H9 (cell line): ENCODE data around the gene TBC1D7. TPM values are rescaled to one million over a fixed set of nuclear protein-coding genes. Genes with fewer than 3 reads are reported as not detected.

Experiments
- DNase-seq: peaks from one replicate; pipeline ENCODE4 v3.0.0-alpha.2; 2017
- H2AFZ ChIP-seq: one replicate; pipeline ENCODE4 v1.6.1; 2013; ENCODE audit warnings: mild to moderate bottlenecking, low read length, control low read depth, moderate library complexity
- H2AK5ac ChIP-seq: 2 replicates; pipeline ENCODE4 v1.6.1; 2013; ENCODE audit warnings: low read length, control low read depth, mixed read lengths; ENCODE audit not compliant: insufficient read length
- H2BK120ac ChIP-seq: one replicate; pipeline ENCODE4 v1.6.1; 2013; ENCODE audit warnings: low read depth, mild to moderate bottlenecking, low read length, control low read depth, inconsistent platforms; ENCODE audit not compliant: poor library complexity, severe bottlenecking
- H2BK12ac ChIP-seq: 2 replicates; pipeline ENCODE4 v1.6.1; 2013; ENCODE audit warnings: low read length, control low read depth, mixed read lengths, low read depth; ENCODE audit not compliant: insufficient read length
- H2BK15ac ChIP-seq: 2 replicates; pipeline ENCODE4 v1.6.1; 2013; ENCODE audit warnings: low read depth, low read length, control low read depth
- H2BK20ac ChIP-seq: one replicate; pipeline ENCODE4 v1.6.1; 2013; ENCODE audit warnings: low read depth, mild to moderate bottlenecking, low read length, control low read depth, inconsistent platforms; ENCODE audit not compliant: poor library complexity, severe bottlenecking
- H2BK5ac ChIP-seq: 2 replicates; pipeline ENCODE4 v1.6.1; 2013; ENCODE audit warnings: low read length, control low read depth, mixed read lengths; ENCODE audit not compliant: insufficient read length
- H3K14ac ChIP-seq: 2 replicates; pipeline ENCODE4 v1.6.1; 2013; ENCODE audit warnings: low read length, control low read depth; ENCODE audit not compliant: insufficient read depth
- H3K18ac ChIP-seq: 2 replicates; pipeline ENCODE4 v1.6.1; 2013; ENCODE audit warnings: low read depth, mild to moderate bottlenecking, mixed read lengths, low read length, control low read depth; ENCODE audit not compliant: insufficient read length
- H3K23ac ChIP-seq: 2 replicates; pipeline ENCODE4 v1.6.1; 2013; ENCODE audit warnings: low read length, control low read depth, mixed read lengths, low read depth; ENCODE audit not compliant: insufficient read length
- H3K23me2 ChIP-seq: 2 replicates; pipeline ENCODE4 v1.6.1; 2013; ENCODE audit warnings: low read depth, mild to moderate bottlenecking, mixed read lengths, low read length, control low read depth; ENCODE audit not compliant: insufficient read length, poor library complexity, severe bottlenecking
- H3K27ac ChIP-seq: 2 replicates; pipeline ENCODE4 v1.5.1; 2013; ENCODE audit warnings: low read length, control low read depth, mixed read lengths, low read depth; ENCODE audit not compliant: insufficient read length
- H3K27me3 ChIP-seq: 2 replicates; pipeline ENCODE4 v1.6.1; 2013; ENCODE audit warnings: low read length, control low read depth, inconsistent platforms; ENCODE audit not compliant: insufficient read depth
- H3K4ac ChIP-seq: 2 replicates; pipeline ENCODE4 v1.6.1; 2013; ENCODE audit warnings: low read depth, mild to moderate bottlenecking, control low read depth, inconsistent platforms, low read length, moderate library complexity
- H3K4me1 ChIP-seq: 2 replicates; pipeline ENCODE4 v1.6.1; 2013; ENCODE audit warnings: low read length, control low read depth, inconsistent platforms; ENCODE audit not compliant: insufficient read depth
- H3K4me2 ChIP-seq: 2 replicates; pipeline ENCODE4 v1.6.1; 2013; ENCODE audit warnings: low read length, control low read depth, mixed read lengths; ENCODE audit not compliant: insufficient read length, insufficient read depth
- H3K56ac ChIP-seq: 2 replicates; pipeline ENCODE4 v1.6.1; 2013; ENCODE audit warnings: low read depth, mild to moderate bottlenecking, mixed read lengths, low read length, control low read depth; ENCODE audit not compliant: insufficient read length
- H3K79me1 ChIP-seq: 2 replicates; pipeline ENCODE4 v1.6.1; 2013; ENCODE audit warnings: low read depth, mild to moderate bottlenecking, moderate library complexity, low read length, control low read depth, inconsistent platforms; ENCODE audit not compliant: insufficient read depth, poor library complexity, severe bottlenecking
- H3K79me2 ChIP-seq: 2 replicates; pipeline ENCODE4 v1.6.1; 2013; ENCODE audit warnings: low read length, control low read depth, inconsistent platforms; ENCODE audit not compliant: insufficient read depth
- H3K9ac ChIP-seq: 2 replicates; pipeline ENCODE4 v1.6.1; 2013; ENCODE audit warnings: low read length, control low read depth, mixed read lengths; ENCODE audit not compliant: insufficient read length; ENCODE audit errors: extremely low read depth
- H3K9me3 ChIP-seq: one replicate; pipeline ENCODE4 v1.6.1; 2013; ENCODE audit warnings: low read depth, low read length, inconsistent platforms; ENCODE audit not compliant: control insufficient read depth
- H3T11ph ChIP-seq: one replicate; pipeline ENCODE4 v1.6.1; 2013; ENCODE audit warnings: mild to moderate bottlenecking, low read length, control low read depth, inconsistent platforms
- H4K20me1 ChIP-seq: one replicate; pipeline ENCODE4 v1.6.1; 2013; ENCODE audit not compliant: control insufficient read depth, insufficient read length, insufficient read depth
- H4K5ac ChIP-seq: 2 replicates; pipeline ENCODE4 v1.6.1; 2013; ENCODE audit warnings: low read depth, mild to moderate bottlenecking, mixed read lengths, low read length, control low read depth; ENCODE audit not compliant: insufficient read length
- H4K8ac ChIP-seq: replicated peaks from 2 replicates; pipeline ENCODE4 v1.6.1; 2013; ENCODE audit warnings: low read length, control low read depth, mixed read lengths, low read depth; ENCODE audit not compliant: insufficient read length
- H4K91ac ChIP-seq: 2 replicates; pipeline ENCODE4 v1.6.1; 2013; ENCODE audit warnings: low read depth, mild to moderate bottlenecking, moderate library complexity, mixed read lengths, low read length, control low read depth; ENCODE audit not compliant: insufficient read length
- H3K27ac Mint-ChIP-seq, 3 experiments: 2 replicates in 2 of 3; 3 replicates in 1 of 3; pipeline ENCODE4 v1.8.0; 2020 to 2021; ENCODE audit warnings: mixed read lengths in 3 of 3, mild to moderate bottlenecking in 1 of 3, moderate library complexity in 1 of 3
- H3K27me3 Mint-ChIP-seq: 2 replicates; pipeline ENCODE4 v1.8.0; 2021; ENCODE audit warnings: low read depth, mild to moderate bottlenecking, moderate library complexity, mixed read lengths
- H3K36me3 Mint-ChIP-seq, 3 experiments: 2 replicates in 2 of 3; 3 replicates in 1 of 3; pipeline ENCODE4 v1.8.0; 2020 to 2021; ENCODE audit warnings: low read depth in 3 of 3, mixed read lengths in 3 of 3; ENCODE audit not compliant: insufficient read depth in 1 of 3
- H3K4me1 Mint-ChIP-seq, 2 experiments: 2 replicates each; pipeline ENCODE4 v1.8.0; 2020; ENCODE audit warnings: mixed read lengths in 2 of 2
- H3K4me3 Mint-ChIP-seq, 2 experiments: 2 replicates in 1 of 2; 3 replicates in 1 of 2; pipeline ENCODE4 v1.8.0; 2020 to 2021; ENCODE audit warnings: mild to moderate bottlenecking in 2 of 2, mixed read lengths in 2 of 2, moderate library complexity in 1 of 2
- H3K9me3 Mint-ChIP-seq, 2 experiments: 2 replicates in 1 of 2; 3 replicates in 1 of 2; pipeline ENCODE4 v1.8.0; 2020; ENCODE audit warnings: mild to moderate bottlenecking in 2 of 2, mixed read lengths in 2 of 2, moderate library complexity in 1 of 2
- WGBS: extraction: QIAGEN DNeasy Blood & Tissue Kit; methylation state at CpG from one replicate; pipeline ENCODE4 v1.1.7; 2013; ENCODE audit warnings: missing lambda C conversion rate, low lambda C conversion rate, mixed read lengths; ENCODE audit not compliant: insufficient read length; ENCODE audit errors: extremely low coverage; 5-methylcytosine and 5-hydroxymethylcytosine counted together
- total RNA-seq: library from RNA; stranded (reverse); gene quantifications from 2 replicates; pipeline ENCODE4 v1.2.1, GENCODE V29; 2021
- TF ChIP-seq, protein P1 (sequence below): fragments of 200-600 bp; sonication (generic); conservative IDR thresholded peaks from 3 replicates; pipeline ENCODE4 v1.8.0; 2021; ENCODE audit warnings: antibody characterized with exemption, mild to moderate bottlenecking

The TBC1D7 gene
- total RNA-seq, 1 experiment from 2014 or later: 33.9 TPM

DNA sequence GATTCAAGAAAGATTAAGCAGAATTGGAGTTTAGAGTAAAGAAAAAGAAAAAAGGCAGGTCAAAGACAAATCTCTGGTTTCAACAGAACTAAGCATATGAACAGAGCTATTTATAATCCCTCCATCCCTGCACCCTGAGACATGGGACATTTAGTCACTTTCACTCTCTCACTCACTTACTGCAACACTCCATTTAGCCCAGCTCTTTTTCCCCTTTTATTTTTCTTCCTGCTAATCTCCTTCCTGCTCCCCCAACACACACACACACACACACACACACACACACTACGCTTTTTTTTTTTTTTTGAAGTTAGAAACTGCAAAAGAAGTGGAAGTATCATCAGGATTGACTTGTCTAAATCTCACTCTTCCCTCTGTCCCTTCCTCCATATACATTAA lies 45.1 kb upstream of the TBC1D7 start:
- DNase-seq: no peak
- no peaks in the 10 kb centered on the region; the same call in 1 of the 2 replicates for H3K27me3 Mint-ChIP-seq
- H3K14ac ChIP-seq: no peak overlapping the region

More for the DNA sequence above, 45.1 kb upstream of the TBC1D7 start:
- no peak overlapping the region for H4K91ac ChIP-seq
- H3K4me2 ChIP-seq: no peak overlapping the region
- no peaks in the 10 kb centered on the region for H3K79me2 ChIP-seq
- peaks cover 14 to 25% of the 10 kb centered on the region in 2 experiments for H3K4me1 Mint-ChIP-seq
- H3K4me3 Mint-ChIP-seq: no peak overlapping the region
- no peak overlapping the region for H4K8ac ChIP-seq
- H2BK20ac ChIP-seq: no peak overlapping the region
- no peak overlapping the region for H3K56ac ChIP-seq
- no peaks in the 10 kb centered on the region for H4K20me1 ChIP-seq
- no peak overlapping the region for H2BK12ac ChIP-seq
- no CpG with 5 or more reads among the region's 1 CpG for WGBS
- no peak overlapping the region for H3T11ph ChIP-seq
- no peak overlapping the region for H3K18ac ChIP-seq
- H3K4ac ChIP-seq: no peak overlapping the region
- no peaks in the 10 kb centered on the region for H3K23me2 ChIP-seq
- no peak overlapping the region for H4K5ac ChIP-seq
- H3K9ac ChIP-seq: no peak overlapping the region
- H3K27me3 ChIP-seq: no peaks in the 10 kb centered on the region
- H3K23ac ChIP-seq: no peak overlapping the region
- H3K27ac Mint-ChIP-seq: no peak overlapping the region
- H2BK120ac ChIP-seq: no peak overlapping the region
- H3K27ac ChIP-seq: no peak overlapping the region
- H2BK5ac ChIP-seq: no peak overlapping the region
- no peaks in the 10 kb centered on the region for H3K9me3 Mint-ChIP-seq
- H2AK5ac ChIP-seq: no peak overlapping the region
- no peak overlapping the region for H2AFZ ChIP-seq
- no peak overlapping the region for H2BK15ac ChIP-seq
- H3K9me3 ChIP-seq: no peaks in the 10 kb centered on the region
- no peaks in the 10 kb centered on the region for H3K79me1 ChIP-seq
- H3K4me1 ChIP-seq: no peaks in the 10 kb centered on the region
- H3K36me3 Mint-ChIP-seq: no peaks in the 10 kb centered on the region
- TF ChIP-seq, protein P1, sequence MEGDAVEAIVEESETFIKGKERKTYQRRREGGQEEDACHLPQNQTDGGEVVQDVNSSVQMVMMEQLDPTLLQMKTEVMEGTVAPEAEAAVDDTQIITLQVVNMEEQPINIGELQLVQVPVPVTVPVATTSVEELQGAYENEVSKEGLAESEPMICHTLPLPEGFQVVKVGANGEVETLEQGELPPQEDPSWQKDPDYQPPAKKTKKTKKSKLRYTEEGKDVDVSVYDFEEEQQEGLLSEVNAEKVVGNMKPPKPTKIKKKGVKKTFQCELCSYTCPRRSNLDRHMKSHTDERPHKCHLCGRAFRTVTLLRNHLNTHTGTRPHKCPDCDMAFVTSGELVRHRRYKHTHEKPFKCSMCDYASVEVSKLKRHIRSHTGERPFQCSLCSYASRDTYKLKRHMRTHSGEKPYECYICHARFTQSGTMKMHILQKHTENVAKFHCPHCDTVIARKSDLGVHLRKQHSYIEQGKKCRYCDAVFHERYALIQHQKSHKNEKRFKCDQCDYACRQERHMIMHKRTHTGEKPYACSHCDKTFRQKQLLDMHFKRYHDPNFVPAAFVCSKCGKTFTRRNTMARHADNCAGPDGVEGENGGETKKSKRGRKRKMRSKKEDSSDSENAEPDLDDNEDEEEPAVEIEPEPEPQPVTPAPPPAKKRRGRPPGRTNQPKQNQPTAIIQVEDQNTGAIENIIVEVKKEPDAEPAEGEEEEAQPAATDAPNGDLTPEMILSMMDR: no peak
